ENCODE data around the gene CRYBG3. TPM values are rescaled to one million over a fixed set of nuclear protein-coding genes. Genes with fewer than 3 reads are reported as not detected.
"Not testable (repeated sequence)": the region's sequence is repeated elsewhere in the genome, so short reads cannot be mapped to it uniquely, and the experiment has no call there.

The CRYBG3 gene
- total RNA-seq, 2 experiments from 2014 or later = 5.3 to 6.2 TPM

- DNase-seq = peak; percentile 12
- H3K4me3 Mint-ChIP-seq = peak overlapping the region; percentile 90
- H3K9me3 Mint-ChIP-seq = no peaks in the 10 kb centered on the region
- ChIA-PET POLR2A (interaction anchor here (0.6 to 1.0 kb wide), 3 partner anchors 37 to 201 kb away, joined by 3 to 4 read pairs (median 3); no protein-coding TSS in a partner anchor), CTCF (interaction anchor here (0.9 to 1.8 kb wide), 9 partner anchors 10 to 216 kb away, joined by 3 to 5 read pairs (median 4); no protein-coding TSS in a partner anchor)
- peak overlapping the region; percentile 87 for H3K27ac Mint-ChIP-seq
- H3K36me3 Mint-ChIP-seq (ENCODE audit: low read depth) = no peaks in the 10 kb centered on the region
- H3K4me1 Mint-ChIP-seq = peaks cover 21% of the 10 kb centered on the region
- H3K27me3 Mint-ChIP-seq = peaks cover 43% of the 10 kb centered on the region
These were observed 556 bp downstream of the CRYBG3 start for GRCh38 chr3:97822359-97822775.

DNA sequence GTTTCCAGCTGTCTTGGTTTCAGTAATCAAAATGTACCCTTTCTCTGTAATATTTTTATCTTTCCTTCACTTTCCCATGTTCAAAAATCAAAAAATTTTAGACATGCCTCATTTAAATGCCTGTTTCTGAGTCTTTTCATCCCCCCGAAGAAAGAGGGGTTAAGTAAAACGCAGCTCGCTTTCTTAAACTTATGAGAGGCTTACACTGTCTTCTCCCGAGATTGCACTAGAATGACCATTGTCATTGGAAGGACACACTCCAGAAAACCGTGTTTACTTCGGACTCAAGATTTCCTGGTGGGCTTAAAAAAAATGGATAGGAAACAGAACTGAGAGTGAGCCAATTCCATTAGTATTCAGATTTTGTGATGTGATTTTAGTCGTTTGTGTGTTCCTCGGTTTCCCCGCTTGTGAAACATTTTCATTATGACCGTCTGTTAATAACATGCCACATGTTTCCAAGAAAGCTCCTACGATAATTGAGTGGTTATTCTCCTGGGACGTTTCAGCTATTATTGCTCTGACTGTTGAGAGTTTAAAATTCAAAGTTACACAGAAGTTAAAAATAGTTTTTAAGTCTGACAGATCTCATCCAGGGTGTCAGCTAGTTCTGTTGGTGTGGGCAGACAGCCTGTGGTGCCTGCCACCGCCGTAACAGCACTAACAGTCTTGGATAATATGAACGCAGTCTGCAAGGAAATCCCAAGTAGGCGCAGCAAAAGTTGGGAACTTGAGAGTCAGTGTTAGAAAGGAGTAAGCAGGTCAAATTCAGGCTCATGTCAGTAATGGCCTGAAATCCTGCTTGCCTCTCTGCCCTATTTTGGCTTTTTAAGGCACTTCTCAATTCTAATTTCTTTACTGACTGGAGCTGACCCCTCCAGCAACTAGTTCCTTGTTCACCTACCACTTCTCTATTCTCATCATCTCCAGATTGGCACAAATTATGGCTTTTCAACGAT, 1.5 kb downstream of the CRYBG3 start:
- POLR2A ChIA-PET = interaction anchor here (0.7 kb wide), 1 partner anchor 14 kb away, joined by 3 read pairs; no protein-coding TSS in a partner anchor
- H3K27ac Mint-ChIP-seq = peak overlapping the region; percentile 42
- H3K27me3 Mint-ChIP-seq = peaks cover 41% of the 10 kb centered on the region
- no peaks in the 10 kb centered on the region for H3K36me3 Mint-ChIP-seq (ENCODE audit: low read depth)
- no peak for DNase-seq
- no peaks in the 10 kb centered on the region for H3K9me3 Mint-ChIP-seq
- H3K4me1 Mint-ChIP-seq = peaks cover 21% of the 10 kb centered on the region
- peak overlapping the region; percentile 90 for H3K4me3 Mint-ChIP-seq
- CTCF ChIA-PET = interaction anchor here (0.6 to 1.6 kb wide), 4 partner anchors 9 to 200 kb away, joined by 3 read pairs; no protein-coding TSS in a partner anchor

- Mint-ChIP-seq H3K27ac (no peak overlapping the region), H3K27me3 (peaks cover 38% of the 10 kb centered on the region), H3K4me3 (no peak overlapping the region), H3K36me3 (ENCODE audit: low read depth) (no peaks in the 10 kb centered on the region), H3K9me3 (no peaks in the 10 kb centered on the region), H3K4me1 (peaks cover 21% of the 10 kb centered on the region)
- POLR2A ChIA-PET = no interaction called here
- CTCF ChIA-PET = no interaction called here
- DNase-seq = no peak
These were observed 3.3 kb downstream of the CRYBG3 start for GRCh38 chr3:97825101-97825500.

GRCh38 chr3:97827741-97828471, 6.1 kb downstream of the CRYBG3 start:
- DNase-seq = no peak
- H3K27me3 Mint-ChIP-seq = peaks cover 29% of the 10 kb centered on the region
- CTCF ChIA-PET = interaction anchor here (1.3 kb wide), 1 partner anchor 11 kb away, joined by 3 read pairs; no protein-coding TSS in a partner anchor
- peaks cover 3% of the 10 kb centered on the region for H3K9me3 Mint-ChIP-seq
- H3K36me3 Mint-ChIP-seq (ENCODE audit: low read depth) = peaks cover 2% of the 10 kb centered on the region
- H3K27ac Mint-ChIP-seq = no peak overlapping the region
- no peak overlapping the region for H3K4me3 Mint-ChIP-seq
- POLR2A ChIA-PET = no interaction called here
- peaks cover 7% of the 10 kb centered on the region for H3K4me1 Mint-ChIP-seq

DNA sequence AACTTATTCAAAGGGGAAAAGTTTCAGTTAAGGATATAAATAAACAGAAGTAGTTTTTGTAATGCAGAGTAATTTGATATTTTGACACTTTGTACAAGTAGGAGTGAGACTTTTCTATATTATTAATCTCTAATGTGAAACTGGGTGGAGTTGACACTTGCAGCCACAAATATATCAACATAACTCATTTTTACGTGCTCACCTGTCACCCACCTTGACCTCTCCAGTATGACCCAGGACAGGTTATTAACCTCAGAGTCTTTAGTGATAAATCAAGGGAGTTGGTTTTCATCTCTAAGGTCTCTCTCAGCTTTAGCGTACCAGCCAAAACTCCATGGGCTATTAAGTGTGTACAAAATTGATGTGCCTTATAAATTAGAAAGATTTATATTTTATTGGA, 7.4 kb downstream of the CRYBG3 start:
- Mint-ChIP-seq H3K4me3 (no peak overlapping the region), H3K27me3 (peaks cover 17% of the 10 kb centered on the region)
- CTCF ChIA-PET = interaction anchor here (0.6 kb wide), 2 partner anchors 443 to 965 kb away, joined by 3 to 4 read pairs; no protein-coding TSS in a partner anchor

GRCh38 chr3:97830638-97831037, 8.8 kb downstream of the CRYBG3 start:
- Mint-ChIP-seq H3K4me3 (no peak overlapping the region), H3K9me3 (peaks cover 3% of the 10 kb centered on the region), H3K27me3 (peaks cover 8% of the 10 kb centered on the region), H3K4me1 (no peaks in the 10 kb centered on the region), H3K36me3 (ENCODE audit: low read depth) (peaks cover 2% of the 10 kb centered on the region), H3K27ac (no peak overlapping the region)
- ChIA-PET POLR2A (no interaction called here), CTCF (no interaction called here)
- no peak for DNase-seq

More for the DNA sequence above, 7.4 kb downstream of the CRYBG3 start:
- Mint-ChIP-seq H3K9me3 (peaks cover 3% of the 10 kb centered on the region), H3K27ac (peak overlapping the region; percentile 51), H3K4me1 (no peaks in the 10 kb centered on the region), H3K36me3 (ENCODE audit: low read depth) (peaks cover 2% of the 10 kb centered on the region)
- DNase-seq = no peak
- POLR2A ChIA-PET = no interaction called here

DNA sequence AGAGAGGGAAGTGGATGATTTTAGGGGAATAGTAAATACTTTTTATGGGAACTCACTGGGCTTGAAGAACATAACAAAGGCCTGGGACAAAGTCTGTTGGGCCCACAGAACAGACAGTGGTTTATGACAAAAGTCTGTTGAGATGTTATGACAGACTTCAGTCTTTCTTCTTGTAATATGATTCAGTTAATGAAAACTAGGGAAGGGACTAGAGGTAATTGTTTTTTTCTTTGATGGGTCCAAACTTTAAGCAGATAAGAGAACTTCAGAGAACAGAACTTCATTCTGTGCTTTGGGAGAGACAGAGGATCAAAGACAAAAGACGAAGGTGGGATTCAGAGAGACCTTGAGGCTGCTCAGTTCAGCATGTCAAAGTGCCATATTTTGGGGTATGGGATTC, 9.3 kb downstream of the CRYBG3 start:
- Mint-ChIP-seq H3K27ac (no peak overlapping the region), H3K9me3 (peaks cover 3% of the 10 kb centered on the region), H3K4me3 (no peak overlapping the region), H3K27me3 (peaks cover 6% of the 10 kb centered on the region), H3K4me1 (no peaks in the 10 kb centered on the region), H3K36me3 (ENCODE audit: low read depth) (peaks cover 2% of the 10 kb centered on the region)
- ChIA-PET POLR2A (interaction anchor here (0.7 kb wide), 1 partner anchor 1652 kb away, joined by 8 read pairs; no protein-coding TSS in a partner anchor), CTCF (interaction anchor here (1.1 kb wide), 1 partner anchor 200 kb away, joined by 3 read pairs; no protein-coding TSS in a partner anchor)
- no peak for DNase-seq

DNA sequence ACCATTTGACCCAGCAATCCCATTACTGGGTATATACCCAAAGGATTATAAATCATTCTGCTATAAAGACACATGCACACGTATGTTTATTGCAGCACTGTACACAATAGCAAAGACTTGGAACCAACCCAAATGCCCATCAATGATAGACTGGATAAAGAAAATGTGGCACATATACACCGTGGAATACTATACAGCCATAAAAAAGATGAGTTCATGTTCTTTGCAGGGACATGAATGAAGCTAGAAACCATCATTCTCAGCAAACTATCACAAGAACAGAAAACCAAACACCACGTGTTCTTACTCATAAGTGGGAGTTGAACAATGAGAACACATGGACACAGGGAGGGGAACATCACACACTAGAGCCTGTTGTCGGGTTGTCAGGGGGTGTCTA, 11.4 kb downstream of the CRYBG3 start:
- POLR2A ChIA-PET; H3K9me3 Mint-ChIP-seq; H3K27me3 Mint-ChIP-seq; H3K4me1 Mint-ChIP-seq; H3K36me3 Mint-ChIP-seq (ENCODE audit: low read depth); H3K27ac Mint-ChIP-seq; H3K4me3 Mint-ChIP-seq; DNase-seq: not testable (repeated sequence)
- CTCF ChIA-PET = interaction anchor here (1.6 kb wide), 1 partner anchor 11 kb away, joined by 3 read pairs; no protein-coding TSS in a partner anchor

- H3K9me3 Mint-ChIP-seq = peaks cover 3% of the 10 kb centered on the region
- no peaks in the 10 kb centered on the region for H3K4me1 Mint-ChIP-seq
- H3K36me3 Mint-ChIP-seq (ENCODE audit: low read depth) = peaks cover 2% of the 10 kb centered on the region
- no peak for DNase-seq
- CTCF ChIA-PET = no interaction called here
- H3K27me3 Mint-ChIP-seq = no peaks in the 10 kb centered on the region
- H3K27ac Mint-ChIP-seq = no peak overlapping the region
- no peak overlapping the region for H3K4me3 Mint-ChIP-seq
- POLR2A ChIA-PET = no interaction called here
These were observed 13.9 kb downstream of the CRYBG3 start for GRCh38 chr3:97835761-97836160.

GRCh38 chr3:97838393-97838792, 16.6 kb downstream of the CRYBG3 start:
- H3K27ac Mint-ChIP-seq = no peak overlapping the region
- H3K4me3 Mint-ChIP-seq = no peak overlapping the region
- CTCF ChIA-PET = interaction anchor here (0.6 to 1.5 kb wide), 4 partner anchors 11 to 846 kb away, joined by 3 to 4 read pairs (median 3); no protein-coding TSS in a partner anchor
- no peaks in the 10 kb centered on the region for H3K27me3 Mint-ChIP-seq
- no peaks in the 10 kb centered on the region for H3K36me3 Mint-ChIP-seq (ENCODE audit: low read depth)
- no peaks in the 10 kb centered on the region for H3K4me1 Mint-ChIP-seq
- POLR2A ChIA-PET = no interaction called here
- no peaks in the 10 kb centered on the region for H3K9me3 Mint-ChIP-seq
- DNase-seq = no peak

- POLR2A ChIA-PET = no interaction called here
- Mint-ChIP-seq H3K4me3 (no peak overlapping the region), H3K36me3 (ENCODE audit: low read depth) (no peaks in the 10 kb centered on the region), H3K9me3 (no peaks in the 10 kb centered on the region), H3K27me3 (no peaks in the 10 kb centered on the region), H3K27ac (no peak overlapping the region), H3K4me1 (no peaks in the 10 kb centered on the region)
- DNase-seq = no peak
- CTCF ChIA-PET = interaction anchor here (0.6 kb wide), 1 partner anchor 46 kb away, joined by 6 read pairs; no protein-coding TSS in a partner anchor
These were observed 18.1 kb downstream of the CRYBG3 start for GRCh38 chr3:97839944-97840343.

DNA sequence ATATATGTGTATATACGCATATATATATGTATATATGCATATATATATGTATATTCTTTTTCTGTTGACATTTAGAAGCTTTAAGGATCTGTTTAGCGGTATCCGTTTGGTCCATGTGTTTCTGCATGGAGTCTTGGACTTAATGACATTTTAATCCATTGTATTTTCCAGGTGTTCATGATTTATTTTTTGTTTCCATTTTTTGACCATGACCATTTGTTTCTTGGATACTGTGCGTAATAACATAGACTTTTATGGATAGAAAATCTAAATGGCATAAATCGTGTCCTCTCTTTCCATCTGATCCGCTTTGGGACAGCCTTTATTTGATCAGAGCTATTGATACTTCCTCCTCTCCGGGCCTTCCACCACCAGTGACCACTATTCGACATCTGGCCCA, 19.5 kb downstream of the CRYBG3 start:
- H3K4me1 Mint-ChIP-seq = no peaks in the 10 kb centered on the region
- no peaks in the 10 kb centered on the region for H3K27me3 Mint-ChIP-seq
- no peak overlapping the region for H3K27ac Mint-ChIP-seq
- H3K4me3 Mint-ChIP-seq = no peak overlapping the region
- H3K9me3 Mint-ChIP-seq = no peaks in the 10 kb centered on the region
- no peaks in the 10 kb centered on the region for H3K36me3 Mint-ChIP-seq (ENCODE audit: low read depth)
- CTCF ChIA-PET = interaction anchor here (0.7 to 0.8 kb wide), 2 partner anchors 73 to 139 kb away, joined by 3 read pairs; no protein-coding TSS in a partner anchor
- DNase-seq = no peak
- POLR2A ChIA-PET = no interaction called here

Measured in activated CD4-positive, alpha-beta T cell treated with anti-CD3 and anti-CD28 coated beads, Interleukin-2, amount 10 ng/mL, durations not matched to agents 7 days and 5 days (primary cell).